ENCODE results near the gene SGMS2. TPM values are rescaled to one million over a fixed set of nuclear protein-coding genes. Genes with fewer than 3 reads are reported as not detected.

The SGMS2 gene
- total and polyA plus RNA-seq, 11 donors = 2.6 to 117 (median 29.8) TPM

DNA sequence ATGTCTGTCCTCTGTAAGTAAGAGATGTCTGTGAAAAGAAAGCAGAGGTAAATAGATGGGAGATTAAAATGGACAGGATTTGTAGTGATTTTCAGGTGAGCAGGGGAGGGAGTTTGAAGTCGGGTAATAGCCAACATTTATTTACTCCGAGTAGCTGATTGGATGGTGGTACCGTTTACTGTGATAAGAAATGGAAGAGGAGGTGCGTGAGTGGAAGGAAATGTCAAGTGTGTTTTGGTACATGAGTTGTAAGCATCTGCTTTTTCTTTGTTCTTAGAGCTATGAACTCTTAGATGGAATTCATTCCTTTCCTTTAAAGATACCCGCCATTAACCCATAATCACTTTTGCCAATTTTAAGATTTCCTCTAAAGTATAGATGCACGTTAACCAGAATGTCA, 45.5 kb downstream of the SGMS2 start:
- Histone ChIP-seq H3K9me3 (no peaks in the 10 kb centered on the region), H3K27ac (peak overlapping the region in 2 of 12 donors; percentile 0 to 12), H3K4me1 (peaks cover 0 to 29% (median 12%) of the 10 kb centered on the region in 12 donors), H3K27me3 (no peaks in the 10 kb centered on the region), H3K4me3 (peak overlapping the region in 3 of 12 donors; percentile 4 to 50 (median 47)), H3K36me3 (no peaks in the 10 kb centered on the region)
- DNase-seq (no peak), ATAC-seq (peak in 1 of 4 donors; percentile 36)
- 42 to 66% (median 45%) methylated on average over 6 of the region's 6 CpGs for WGBS, 4 donors
- TF ChIP-seq POLR2A (IDR thresholded peaks at IDR 0.05) = no peak
- TF ChIP-seq, protein P1, sequence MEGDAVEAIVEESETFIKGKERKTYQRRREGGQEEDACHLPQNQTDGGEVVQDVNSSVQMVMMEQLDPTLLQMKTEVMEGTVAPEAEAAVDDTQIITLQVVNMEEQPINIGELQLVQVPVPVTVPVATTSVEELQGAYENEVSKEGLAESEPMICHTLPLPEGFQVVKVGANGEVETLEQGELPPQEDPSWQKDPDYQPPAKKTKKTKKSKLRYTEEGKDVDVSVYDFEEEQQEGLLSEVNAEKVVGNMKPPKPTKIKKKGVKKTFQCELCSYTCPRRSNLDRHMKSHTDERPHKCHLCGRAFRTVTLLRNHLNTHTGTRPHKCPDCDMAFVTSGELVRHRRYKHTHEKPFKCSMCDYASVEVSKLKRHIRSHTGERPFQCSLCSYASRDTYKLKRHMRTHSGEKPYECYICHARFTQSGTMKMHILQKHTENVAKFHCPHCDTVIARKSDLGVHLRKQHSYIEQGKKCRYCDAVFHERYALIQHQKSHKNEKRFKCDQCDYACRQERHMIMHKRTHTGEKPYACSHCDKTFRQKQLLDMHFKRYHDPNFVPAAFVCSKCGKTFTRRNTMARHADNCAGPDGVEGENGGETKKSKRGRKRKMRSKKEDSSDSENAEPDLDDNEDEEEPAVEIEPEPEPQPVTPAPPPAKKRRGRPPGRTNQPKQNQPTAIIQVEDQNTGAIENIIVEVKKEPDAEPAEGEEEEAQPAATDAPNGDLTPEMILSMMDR (IDR thresholded peaks at IDR 0.05) = no peak
- intact Hi-C loops (cut with DNase I) = loop anchor here in 1 of 10 donors (2.0 kb wide), 1 partner anchor 45 kb away; the partner anchor contains the start of gene SGMS2

DNA sequence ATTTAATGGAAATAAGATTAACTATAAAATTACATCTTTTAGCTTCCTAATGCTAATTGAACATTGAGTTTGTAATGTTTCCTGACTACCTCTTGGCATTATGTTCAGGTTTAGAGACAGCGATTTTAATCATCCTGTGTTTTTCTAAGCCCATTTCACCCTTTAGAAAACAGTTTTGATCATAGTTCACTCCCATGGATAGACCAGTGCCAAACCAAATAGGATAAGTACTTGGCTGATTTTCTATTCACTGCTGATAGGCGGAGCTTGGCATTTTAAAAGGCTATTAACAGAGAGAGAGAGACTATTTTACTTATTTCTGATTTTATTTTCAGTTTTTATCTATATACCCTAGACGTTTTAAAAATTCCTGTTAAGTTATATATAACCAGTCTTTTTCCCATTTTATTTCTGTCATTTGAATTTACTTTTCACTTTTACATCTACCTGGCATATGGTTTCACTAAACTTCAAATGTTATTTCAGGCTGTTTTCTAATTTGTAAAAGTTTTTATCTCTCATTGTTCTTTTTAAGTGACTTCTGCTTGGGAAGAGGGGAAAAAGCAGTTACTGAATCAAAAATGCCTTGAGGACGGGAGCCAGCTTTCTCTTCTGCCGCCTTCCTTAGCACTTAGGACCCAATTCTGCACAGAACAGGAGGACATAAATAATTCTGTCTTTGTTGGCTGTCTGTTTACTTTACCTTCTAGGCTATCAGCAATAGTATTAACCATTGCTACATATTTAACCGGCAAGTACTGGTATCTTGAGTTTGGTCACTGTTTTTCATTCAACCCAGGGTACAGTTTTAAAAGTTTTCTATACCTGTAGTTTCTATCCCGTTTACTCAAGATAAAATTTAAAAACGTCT, 46.4 kb downstream of the SGMS2 start:
- DNase-seq (no peak), ATAC-seq (peak in 3 of 4 donors; percentile 45 to 74 (median 59))
- intact Hi-C loops (cut with DNase I) = loop anchor here in 1 of 10 donors (2.0 kb wide), 1 partner anchor 46 kb away; the partner anchor contains the start of gene SGMS2
- WGBS, 4 donors = 31 to 57% (median 36%) methylated on average over 8 of the region's 8 CpGs
- H3K27ac ChIP-seq = peak overlapping the region in 4 of 12 donors; percentile 2 to 18 (median 6)
- TF ChIP-seq, protein P1 (IDR thresholded peaks at IDR 0.05) = no peak
- TF ChIP-seq POLR2A (IDR thresholded peaks at IDR 0.05) = no peak
- peak overlapping the region in 9 of 12 donors; percentile 4 to 50 (median 26) for H3K4me3 ChIP-seq
- peaks cover 0 to 29% (median 12%) of the 10 kb centered on the region in 12 donors for H3K4me1 ChIP-seq
- H3K27me3 ChIP-seq = no peaks in the 10 kb centered on the region
- no peaks in the 10 kb centered on the region for H3K9me3 ChIP-seq
- no peaks in the 10 kb centered on the region for H3K36me3 ChIP-seq

DNA sequence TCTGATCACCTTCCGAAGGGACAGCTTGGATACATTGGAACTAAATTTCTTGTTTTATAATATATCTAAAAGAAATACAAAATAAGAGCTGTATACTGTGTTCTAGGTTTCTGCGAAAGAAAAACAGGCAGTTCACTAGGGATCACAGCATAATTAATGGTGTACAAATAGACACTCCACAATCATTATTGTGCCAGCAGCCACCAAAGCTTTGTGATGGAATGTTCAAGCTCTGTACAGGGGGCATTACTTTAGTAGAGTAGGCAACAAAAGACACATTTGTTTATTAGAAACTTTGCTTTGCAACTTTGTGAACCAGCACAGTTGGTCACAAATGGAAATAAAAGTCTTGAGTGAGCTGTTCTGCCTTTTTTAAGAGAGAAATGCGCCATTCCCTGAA, 49.3 kb downstream of the SGMS2 start:
- WGBS, 4 donors = 92 to 98% (median 96%) methylated on average over 3 of the region's 3 CpGs
- Histone ChIP-seq H3K36me3 (no peaks in the 10 kb centered on the region), H3K27me3 (no peaks in the 10 kb centered on the region), H3K4me1 (peaks cover 0 to 29% (median 12%) of the 10 kb centered on the region in 12 donors), H3K9me3 (no peaks in the 10 kb centered on the region), H3K27ac (no peak overlapping the region), H3K4me3 (no peak overlapping the region)
- ATAC-seq (no peak), DNase-seq (no peak)
- intact Hi-C loops (cut with DNase I) = no loop called here
- TF ChIP-seq, protein P1 (IDR thresholded peaks at IDR 0.05) = no peak

DNA sequence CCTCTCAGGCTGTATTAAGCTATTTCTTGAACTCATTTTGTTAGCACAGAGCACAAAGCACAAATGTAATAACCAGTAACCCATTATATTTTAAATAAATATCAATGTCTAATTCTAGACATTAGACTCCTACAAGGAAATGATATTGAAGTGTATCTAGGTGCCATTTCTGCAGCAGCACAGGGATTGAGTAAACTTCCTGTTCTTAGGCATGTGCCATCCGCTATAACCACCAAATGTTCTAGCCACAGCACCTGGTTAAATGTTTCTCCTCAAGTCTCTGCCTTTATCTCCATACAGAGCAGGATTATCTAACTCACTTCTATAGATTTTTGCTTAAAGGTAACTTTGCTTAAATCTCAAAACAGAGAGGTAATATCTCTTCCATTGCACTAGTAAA, 51.4 kb downstream of the SGMS2 start:
- H3K9me3 ChIP-seq = no peaks in the 10 kb centered on the region
- no peaks in the 10 kb centered on the region for H3K36me3 ChIP-seq
- peaks cover 0 to 9% (median 4%) of the 10 kb centered on the region in 12 donors for H3K4me1 ChIP-seq
- no peak overlapping the region for H3K27ac ChIP-seq
- intact Hi-C loops (cut with DNase I) = no loop called here
- H3K27me3 ChIP-seq = no peaks in the 10 kb centered on the region
- WGBS, 4 donors = 84 to 92% (median 88%) methylated on average over 1 of the region's 1 CpG
- no peak for TF ChIP-seq POLR2A (IDR thresholded peaks at IDR 0.05)
- TF ChIP-seq, protein P1 (IDR thresholded peaks at IDR 0.05) = no peak
- H3K4me3 ChIP-seq = no peak overlapping the region
- DNase-seq (no peak), ATAC-seq (no peak)
